ENCODE data around the gene NEGR1.

The NEGR1 gene

DNA sequence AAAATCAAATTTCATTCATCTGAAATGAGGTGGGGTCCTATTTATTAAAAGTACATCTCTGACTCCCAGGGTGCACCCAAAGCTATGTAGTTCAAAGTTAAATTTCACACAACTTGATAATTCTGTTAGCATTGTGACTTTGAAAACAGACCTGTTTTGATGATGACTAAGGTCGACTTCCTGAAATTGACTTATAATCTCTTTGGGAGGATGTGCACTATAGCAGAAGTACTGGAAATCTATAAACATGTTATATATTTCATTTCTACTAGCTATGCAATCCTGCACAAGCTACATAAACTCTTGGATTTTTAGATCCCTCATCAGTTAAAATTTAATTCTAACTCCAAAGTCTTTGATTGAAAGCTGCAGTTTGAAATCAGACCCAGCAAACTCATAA, 507.6 kb downstream of the NEGR1 start:
- no peaks in the 10 kb centered on the region for H3K36me3 ChIP-seq (ENCODE audit: control insufficient read depth in 5 of 5, insufficient read depth in 5 of 5, low read length in 5 of 5)
- no peaks in the 10 kb centered on the region for H3K9me3 ChIP-seq (ENCODE audit: control insufficient read depth in 5 of 5, low read length in 5 of 5)
- no peak overlapping the region for H3K4me3 ChIP-seq (ENCODE audit: low read depth in 1 of 5, low read length in 5 of 5)
- H3K9ac ChIP-seq (ENCODE audit: low read length in 5 of 5), result no peak overlapping the region
- no peaks in the 10 kb centered on the region for H3K27me3 ChIP-seq (ENCODE audit: control insufficient read depth in 5 of 5, insufficient read depth in 4 of 5, low read length in 5 of 5)
- no peaks in the 10 kb centered on the region for H3K4me1 ChIP-seq (ENCODE audit: control insufficient read depth in 5 of 5, insufficient read depth in 5 of 5, low read length in 5 of 5)
- H3K27ac ChIP-seq (ENCODE audit: low read depth, low read length), result no peak overlapping the region

- Histone ChIP-seq H3K9me3 (ENCODE audit: control insufficient read depth in 5 of 5, low read length in 5 of 5) (peaks cover 0 to 8% (median 0%) of the 10 kb centered on the region in 5 donors), H3K27ac (ENCODE audit: low read depth, low read length) (no peak overlapping the region), H3K4me3 (ENCODE audit: low read depth in 1 of 5, low read length in 5 of 5) (no peak overlapping the region), H3K27me3 (ENCODE audit: control insufficient read depth in 5 of 5, insufficient read depth in 4 of 5, low read length in 5 of 5) (no peaks in the 10 kb centered on the region), H3K36me3 (ENCODE audit: control insufficient read depth in 5 of 5, insufficient read depth in 5 of 5, low read length in 5 of 5) (no peaks in the 10 kb centered on the region), H3K9ac (ENCODE audit: low read length in 5 of 5) (no peak overlapping the region), H3K4me1 (ENCODE audit: control insufficient read depth in 5 of 5, insufficient read depth in 5 of 5, low read length in 5 of 5) (no peaks in the 10 kb centered on the region)
Measured at GRCh38 chr1:71770121-71770520, 512.2 kb downstream of the NEGR1 start.

GRCh38 chr1:71766748-71767147, 515.6 kb downstream of the NEGR1 start:
- Histone ChIP-seq H3K27ac (ENCODE audit: low read depth, low read length) (no peak overlapping the region), H3K9me3 (ENCODE audit: control insufficient read depth in 5 of 5, low read length in 5 of 5) (peaks cover 0 to 8% (median 0%) of the 10 kb centered on the region in 5 donors)

GRCh38 chr1:71762514-71763255, 519.7 kb downstream of the NEGR1 start:
- no peaks in the 10 kb centered on the region for H3K4me1 ChIP-seq (ENCODE audit: control insufficient read depth in 5 of 5, insufficient read depth in 5 of 5, low read length in 5 of 5)
- H3K36me3 ChIP-seq (ENCODE audit: control insufficient read depth in 5 of 5, insufficient read depth in 5 of 5, low read length in 5 of 5), result no peaks in the 10 kb centered on the region
- H3K9me3 ChIP-seq (ENCODE audit: control insufficient read depth in 5 of 5, low read length in 5 of 5), result peaks cover 0 to 5% (median 0%) of the 10 kb centered on the region in 5 donors

More at GRCh38 chr1:71766748-71767147, 515.6 kb downstream of the NEGR1 start:
- H3K27me3 ChIP-seq (ENCODE audit: control insufficient read depth in 5 of 5, insufficient read depth in 4 of 5, low read length in 5 of 5), result no peaks in the 10 kb centered on the region
- H3K9ac ChIP-seq (ENCODE audit: low read length in 5 of 5), result no peak overlapping the region
- no peak overlapping the region for H3K4me3 ChIP-seq (ENCODE audit: low read depth in 1 of 5, low read length in 5 of 5)
- H3K36me3 ChIP-seq (ENCODE audit: control insufficient read depth in 5 of 5, insufficient read depth in 5 of 5, low read length in 5 of 5), result no peaks in the 10 kb centered on the region
- H3K4me1 ChIP-seq (ENCODE audit: control insufficient read depth in 5 of 5, insufficient read depth in 5 of 5, low read length in 5 of 5), result no peaks in the 10 kb centered on the region

GRCh38 chr1:71755441-71755840, 526.9 kb downstream of the NEGR1 start:
- Histone ChIP-seq H3K4me1 (ENCODE audit: control insufficient read depth in 5 of 5, insufficient read depth in 5 of 5, low read length in 5 of 5) (no peaks in the 10 kb centered on the region), H3K27ac (ENCODE audit: low read depth, low read length) (no peak overlapping the region), H3K27me3 (ENCODE audit: control insufficient read depth in 5 of 5, insufficient read depth in 4 of 5, low read length in 5 of 5) (no peaks in the 10 kb centered on the region), H3K9me3 (ENCODE audit: control insufficient read depth in 5 of 5, low read length in 5 of 5) (no peaks in the 10 kb centered on the region), H3K9ac (ENCODE audit: low read length in 5 of 5) (no peak overlapping the region), H3K4me3 (ENCODE audit: low read depth in 1 of 5, low read length in 5 of 5) (no peak overlapping the region), H3K36me3 (ENCODE audit: control insufficient read depth in 5 of 5, insufficient read depth in 5 of 5, low read length in 5 of 5) (no peaks in the 10 kb centered on the region)

More at GRCh38 chr1:71762514-71763255, 519.7 kb downstream of the NEGR1 start:
- Histone ChIP-seq H3K4me3 (ENCODE audit: low read depth in 1 of 5, low read length in 5 of 5) (no peak overlapping the region), H3K9ac (ENCODE audit: low read length in 5 of 5) (no peak overlapping the region), H3K27ac (ENCODE audit: low read depth, low read length) (no peak overlapping the region), H3K27me3 (ENCODE audit: control insufficient read depth in 5 of 5, insufficient read depth in 4 of 5, low read length in 5 of 5) (no peaks in the 10 kb centered on the region)

GRCh38 chr1:71753746-71754145, 528.6 kb downstream of the NEGR1 start:
- Histone ChIP-seq H3K9me3 (ENCODE audit: control insufficient read depth in 5 of 5, low read length in 5 of 5) (no peaks in the 10 kb centered on the region), H3K4me1 (ENCODE audit: control insufficient read depth in 5 of 5, insufficient read depth in 5 of 5, low read length in 5 of 5) (no peaks in the 10 kb centered on the region), H3K4me3 (ENCODE audit: low read depth in 1 of 5, low read length in 5 of 5) (no peak overlapping the region), H3K27me3 (ENCODE audit: control insufficient read depth in 5 of 5, insufficient read depth in 4 of 5, low read length in 5 of 5) (no peaks in the 10 kb centered on the region), H3K36me3 (ENCODE audit: control insufficient read depth in 5 of 5, insufficient read depth in 5 of 5, low read length in 5 of 5) (no peaks in the 10 kb centered on the region), H3K27ac (ENCODE audit: low read depth, low read length) (no peak overlapping the region), H3K9ac (ENCODE audit: low read length in 5 of 5) (no peak overlapping the region)

GRCh38 chr1:71745326-71745725, 537.0 kb downstream of the NEGR1 start:
- Histone ChIP-seq H3K4me1 (ENCODE audit: control insufficient read depth in 5 of 5, insufficient read depth in 5 of 5, low read length in 5 of 5) (peaks cover 0 to 5% (median 0%) of the 10 kb centered on the region in 5 donors), H3K27ac (ENCODE audit: low read depth, low read length) (no peak overlapping the region), H3K36me3 (ENCODE audit: control insufficient read depth in 5 of 5, insufficient read depth in 5 of 5, low read length in 5 of 5) (no peaks in the 10 kb centered on the region), H3K4me3 (ENCODE audit: low read depth in 1 of 5, low read length in 5 of 5) (no peak overlapping the region), H3K9me3 (ENCODE audit: control insufficient read depth in 5 of 5, low read length in 5 of 5) (no peaks in the 10 kb centered on the region), H3K9ac (ENCODE audit: low read length in 5 of 5) (no peak overlapping the region), H3K27me3 (ENCODE audit: control insufficient read depth in 5 of 5, insufficient read depth in 4 of 5, low read length in 5 of 5) (no peaks in the 10 kb centered on the region)

- Histone ChIP-seq H3K4me1 (ENCODE audit: control insufficient read depth in 5 of 5, insufficient read depth in 5 of 5, low read length in 5 of 5) (peaks cover 0 to 5% (median 0%) of the 10 kb centered on the region in 5 donors), H3K4me3 (ENCODE audit: low read depth in 1 of 5, low read length in 5 of 5) (no peak overlapping the region), H3K27me3 (ENCODE audit: control insufficient read depth in 5 of 5, insufficient read depth in 4 of 5, low read length in 5 of 5) (no peaks in the 10 kb centered on the region), H3K9me3 (ENCODE audit: control insufficient read depth in 5 of 5, low read length in 5 of 5) (no peaks in the 10 kb centered on the region), H3K9ac (ENCODE audit: low read length in 5 of 5) (no peak overlapping the region), H3K27ac (ENCODE audit: low read depth, low read length) (no peak overlapping the region), H3K36me3 (ENCODE audit: control insufficient read depth in 5 of 5, insufficient read depth in 5 of 5, low read length in 5 of 5) (no peaks in the 10 kb centered on the region)
Measured at GRCh38 chr1:71743862-71744261, 538.5 kb downstream of the NEGR1 start.

DNA sequence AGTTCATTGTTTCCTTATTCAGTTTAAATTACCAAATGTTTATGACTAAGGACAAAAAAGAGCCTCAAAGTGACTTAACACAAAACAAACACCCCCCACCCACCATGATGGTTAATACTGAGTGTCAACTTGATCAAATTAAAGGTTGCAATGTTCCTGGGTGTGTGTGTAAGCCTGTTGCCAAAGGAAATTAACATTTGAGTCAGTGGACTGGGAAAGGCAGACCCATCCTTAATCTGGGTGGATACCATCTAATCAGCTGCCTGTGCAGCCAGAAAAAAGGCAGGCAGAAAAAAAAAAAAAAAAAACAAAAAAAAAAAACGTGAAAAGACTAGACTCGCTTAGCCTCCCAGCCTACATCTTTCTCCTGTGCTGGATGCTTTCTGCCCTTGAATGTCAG, 543.4 kb downstream of the NEGR1 start:
- no peak overlapping the region for H3K9ac ChIP-seq (ENCODE audit: low read length in 5 of 5)
- no peak overlapping the region for H3K4me3 ChIP-seq (ENCODE audit: low read depth in 1 of 5, low read length in 5 of 5)
- no peaks in the 10 kb centered on the region for H3K27me3 ChIP-seq (ENCODE audit: control insufficient read depth in 5 of 5, insufficient read depth in 4 of 5, low read length in 5 of 5)
- no peaks in the 10 kb centered on the region for H3K36me3 ChIP-seq (ENCODE audit: control insufficient read depth in 5 of 5, insufficient read depth in 5 of 5, low read length in 5 of 5)
- peaks cover 0 to 4% (median 0%) of the 10 kb centered on the region in 5 donors for H3K4me1 ChIP-seq (ENCODE audit: control insufficient read depth in 5 of 5, insufficient read depth in 5 of 5, low read length in 5 of 5)
- no peak overlapping the region for H3K27ac ChIP-seq (ENCODE audit: low read depth, low read length)
- H3K9me3 ChIP-seq (ENCODE audit: control insufficient read depth in 5 of 5, low read length in 5 of 5), result no peaks in the 10 kb centered on the region

GRCh38 chr1:71738256-71738655, 544.1 kb downstream of the NEGR1 start:
- no peaks in the 10 kb centered on the region for H3K27me3 ChIP-seq (ENCODE audit: control insufficient read depth in 5 of 5, insufficient read depth in 4 of 5, low read length in 5 of 5)
- H3K4me3 ChIP-seq (ENCODE audit: low read depth in 1 of 5, low read length in 5 of 5), result no peak overlapping the region
- no peak overlapping the region for H3K9ac ChIP-seq (ENCODE audit: low read length in 5 of 5)
- no peak overlapping the region for H3K27ac ChIP-seq (ENCODE audit: low read depth, low read length)
- no peaks in the 10 kb centered on the region for H3K4me1 ChIP-seq (ENCODE audit: control insufficient read depth in 5 of 5, insufficient read depth in 5 of 5, low read length in 5 of 5)
- no peaks in the 10 kb centered on the region for H3K9me3 ChIP-seq (ENCODE audit: control insufficient read depth in 5 of 5, low read length in 5 of 5)
- H3K36me3 ChIP-seq (ENCODE audit: control insufficient read depth in 5 of 5, insufficient read depth in 5 of 5, low read length in 5 of 5), result no peaks in the 10 kb centered on the region
